BLaER1 treated with 17β-estradiol and CSF1 and Interleukin-3, amounts not matched to agents 10 nM and 100 nM (cell line): ENCODE data around the gene TRPV6.

Experiments
- H3K27ac ChIP-seq, 11 experiments: shearing (Covaris generic); formaldehyde crosslinking; 2 replicates each; pipeline ENCODE4 v1.8.1; 2022
- H3K27me3 ChIP-seq, 11 experiments: shearing (Covaris generic); formaldehyde crosslinking; 2 replicates each; pipeline ENCODE4 v1.8.1; 2022
- H3K36me3 ChIP-seq, 11 experiments: shearing (Covaris generic); formaldehyde crosslinking; 2 replicates each; pipeline ENCODE4 v1.8.1; 2022
- H3K4me1 ChIP-seq, 10 experiments: shearing (Covaris generic); formaldehyde crosslinking; 2 replicates each; pipeline ENCODE4 v1.8.1; 2022
- H3K4me2 ChIP-seq, 11 experiments: shearing (Covaris generic); formaldehyde crosslinking; 2 replicates each; pipeline ENCODE4 v1.8.1; 2022
- H3K4me3 ChIP-seq, 10 experiments: shearing (Covaris generic); formaldehyde crosslinking; 2 replicates each; pipeline ENCODE4 v1.8.1; 2022
- H3K9ac ChIP-seq, 11 experiments: shearing (Covaris generic); formaldehyde crosslinking; 2 replicates each; pipeline ENCODE4 v1.8.1; 2022
- H3K9me3 ChIP-seq, 11 experiments: shearing (Covaris generic); formaldehyde crosslinking; replicated peaks in 1 of 11; 2 replicates each; pipeline ENCODE4 v1.8.1; 2022
- H4K20me1 ChIP-seq, 11 experiments: shearing (Covaris generic); formaldehyde crosslinking; 2 replicates each; pipeline ENCODE4 v1.8.1; 2022
- Cebpa-rat ChIP-seq, 11 experiments: shearing (Covaris generic); IDR thresholded peaks; 2 replicates each; pipeline ENCODE4 v1.8.1; 2022

TRPV6 gene

GRCh38 chr7:142855756-142856564 lies 29.6 kb downstream of the TRPV6 start:
- peaks cover 11 to 29% (median 16%) of the 10 kb centered on the region in 10 experiments; a peak in 19 of 20 replicates for H3K4me1 ChIP-seq
- H3K9me3 ChIP-seq = no peaks in the 10 kb centered on the region
- no peak for TF ChIP-seq Cebpa-rat (IDR thresholded peaks at IDR 0.05)
- peak overlapping the region; percentile 66 to 89 (median 81); a peak in 19 of 20 replicates for H3K4me3 ChIP-seq
- H3K27me3 ChIP-seq = no peaks in the 10 kb centered on the region; a peak in 1 of 22 replicates
- peak overlapping the region; percentile 81 to 99 (median 97) for H3K4me2 ChIP-seq
- no peak overlapping the region for H3K27ac ChIP-seq
- H4K20me1 ChIP-seq = no peaks in the 10 kb centered on the region; a peak in 1 of 22 replicates
- peak overlapping the region in 6 of 11 experiments; percentile 84 to 89 (median 86); a peak in 9 of 22 replicates for H3K9ac ChIP-seq
- no peaks in the 10 kb centered on the region for H3K36me3 ChIP-seq

GRCh38 chr7:142855114-142855743 lies 30.3 kb downstream of the TRPV6 start:
- Histone ChIP-seq H4K20me1 (no peaks in the 10 kb centered on the region; a peak in 1 of 22 replicates), H3K9me3 (no peaks in the 10 kb centered on the region), H3K27ac (peak overlapping the region in 10 of 11 experiments; percentile 70 to 89 (median 80); a peak in 20 of 22 replicates), H3K4me3 (peak overlapping the region; percentile 66 to 89 (median 81)), H3K4me1 (peaks cover 11 to 29% (median 16%) of the 10 kb centered on the region in 10 experiments; a peak in 19 of 20 replicates), H3K9ac (peak overlapping the region; percentile 80 to 89 (median 85)), H3K27me3 (no peaks in the 10 kb centered on the region; a peak in 1 of 22 replicates), H3K4me2 (peak overlapping the region; percentile 81 to 99 (median 97)), H3K36me3 (no peaks in the 10 kb centered on the region)
- TF ChIP-seq Cebpa-rat (IDR thresholded peaks at IDR 0.05) = no peak

- H3K36me3 ChIP-seq = no peaks in the 10 kb centered on the region
- peak within 1 kb of the TSS; percentile 80 to 89 (median 85) for H3K9ac ChIP-seq
- H3K4me3 ChIP-seq = peak within 1 kb of the TSS; percentile 66 to 89 (median 81)
- peaks cover 11 to 29% (median 16%) of the 10 kb centered on the region in 10 experiments; a peak in 19 of 20 replicates for H3K4me1 ChIP-seq
- peak within 1 kb of the TSS; percentile 81 to 99 (median 97) for H3K4me2 ChIP-seq
- no peak for TF ChIP-seq Cebpa-rat (IDR thresholded peaks at IDR 0.05)
- no peaks in the 10 kb centered on the region; a peak in 1 of 22 replicates for H3K27me3 ChIP-seq
- no peaks in the 10 kb centered on the region; a peak in 1 of 22 replicates for H4K20me1 ChIP-seq
- H3K9me3 ChIP-seq = no peaks in the 10 kb centered on the region
- peak within 1 kb of the TSS; percentile 49 to 89 (median 80) for H3K27ac ChIP-seq
Measured at GRCh38 chr7:142854372-142855113, 31.0 kb downstream of the TRPV6 start, which contains the start of gene EPHB6. Gene EPHB6 (plus strand): TSS chr7:142855076. CDS start chr7:142863228, 8,152 bp downstream.

GRCh38 chr7:142853739-142854371 lies 31.7 kb downstream of the TRPV6 start:
- H4K20me1 ChIP-seq = no peaks in the 10 kb centered on the region; a peak in 1 of 22 replicates
- no peak for TF ChIP-seq Cebpa-rat (IDR thresholded peaks at IDR 0.05)
- H3K36me3 ChIP-seq = no peaks in the 10 kb centered on the region
- H3K27ac ChIP-seq = peak overlapping the region; percentile 49 to 89 (median 80)
- H3K4me3 ChIP-seq = peak overlapping the region; percentile 66 to 89 (median 81)
- peak overlapping the region; percentile 80 to 89 (median 85) for H3K9ac ChIP-seq
- H3K27me3 ChIP-seq = no peaks in the 10 kb centered on the region; a peak in 1 of 22 replicates
- H3K4me2 ChIP-seq = peak overlapping the region; percentile 81 to 99 (median 97)
- H3K9me3 ChIP-seq = no peaks in the 10 kb centered on the region
- peaks cover 11 to 29% (median 16%) of the 10 kb centered on the region in 10 experiments; a peak in 19 of 20 replicates for H3K4me1 ChIP-seq

- Histone ChIP-seq H3K9ac (no peak overlapping the region), H3K4me3 (no peak overlapping the region), H3K9me3 (no peaks in the 10 kb centered on the region), H3K4me2 (no peak overlapping the region), H3K27me3 (no peaks in the 10 kb centered on the region; a peak in 1 of 22 replicates), H3K27ac (no peak overlapping the region), H4K20me1 (no peaks in the 10 kb centered on the region; a peak in 1 of 22 replicates), H3K4me1 (peaks cover 11 to 24% (median 16%) of the 10 kb centered on the region in 10 experiments; a peak in 19 of 20 replicates), H3K36me3 (no peaks in the 10 kb centered on the region)
- no peak for TF ChIP-seq Cebpa-rat (IDR thresholded peaks at IDR 0.05)
Measured at GRCh38 chr7:142851919-142852318, 33.6 kb downstream of the TRPV6 start.

- no peak for TF ChIP-seq Cebpa-rat (IDR thresholded peaks at IDR 0.05)
- Histone ChIP-seq H3K9me3 (no peaks in the 10 kb centered on the region), H3K4me3 (no peak overlapping the region), H3K4me2 (no peak overlapping the region), H4K20me1 (no peaks in the 10 kb centered on the region; a peak in 1 of 22 replicates), H3K27me3 (no peaks in the 10 kb centered on the region; a peak in 1 of 22 replicates), H3K9ac (no peak overlapping the region), H3K27ac (no peak overlapping the region), H3K4me1 (peaks cover 11 to 18% (median 16%) of the 10 kb centered on the region in 10 experiments; a peak in 19 of 20 replicates), H3K36me3 (no peaks in the 10 kb centered on the region)
Measured at GRCh38 chr7:142851269-142851668, 34.3 kb downstream of the TRPV6 start.

GRCh38 chr7:142847353-142847752 lies 38.2 kb downstream of the TRPV6 start:
- H3K4me1 ChIP-seq = peaks cover 0 to 5% (median 0%) of the 10 kb centered on the region in 10 experiments; a peak in 1 of 20 replicates
- TF ChIP-seq Cebpa-rat (IDR thresholded peaks at IDR 0.05) = no peak
- no peaks in the 10 kb centered on the region for H3K27me3 ChIP-seq
- H3K9ac ChIP-seq = no peak overlapping the region
- H3K27ac ChIP-seq = no peak overlapping the region
- H3K9me3 ChIP-seq = no peaks in the 10 kb centered on the region
- no peaks in the 10 kb centered on the region for H3K36me3 ChIP-seq
- H4K20me1 ChIP-seq = no peaks in the 10 kb centered on the region
- no peak overlapping the region for H3K4me2 ChIP-seq
- H3K4me3 ChIP-seq = no peak overlapping the region

- no peak overlapping the region for H3K27ac ChIP-seq
- H3K36me3 ChIP-seq = no peaks in the 10 kb centered on the region
- no peaks in the 10 kb centered on the region for H3K9me3 ChIP-seq
- no peaks in the 10 kb centered on the region for H3K27me3 ChIP-seq
- no peaks in the 10 kb centered on the region for H4K20me1 ChIP-seq
- no peak overlapping the region for H3K4me2 ChIP-seq
- no peaks in the 10 kb centered on the region for H3K4me1 ChIP-seq
- TF ChIP-seq Cebpa-rat (IDR thresholded peaks at IDR 0.05) = no peak
- no peak overlapping the region for H3K4me3 ChIP-seq
- no peak overlapping the region for H3K9ac ChIP-seq
Measured at GRCh38 chr7:142842251-142842766, 43.2 kb downstream of the TRPV6 start.
